GM21423 (cell line): ENCODE results near the gene TRIM14.

Experiments
- ATAC-seq: cut with Tn5 transposase; IDR thresholded peaks from one replicate; pipeline ENCODE4 v1.9.1; 2021; ENCODE audit warnings: mild to moderate bottlenecking, moderate library complexity; ENCODE audit not compliant: unreplicated experiment

TRIM14 gene

GRCh38 chr9:98118640-98119601 lies at the start of gene TRIM14:
Gene TRIM14, minus strand, starts transcription at chr9:98119222. Its CDS starts 34 bp downstream, at chr9:98119188.
- ATAC-seq: peak; percentile 62

- no peak for ATAC-seq
Observed at GRCh38 chr9:98168153-98168780, 49.2 kb upstream of the TRIM14 start.

GRCh38 chr9:98164912-98165311 lies 45.9 kb upstream of the TRIM14 start:
- ATAC-seq: no peak

GRCh38 chr9:98162613-98163012 lies 43.6 kb upstream of the TRIM14 start:
- no peak for ATAC-seq

GRCh38 chr9:98161851-98162250 lies 42.8 kb upstream of the TRIM14 start:
- no peak for ATAC-seq

GRCh38 chr9:98159790-98160189 lies 40.8 kb upstream of the TRIM14 start:
- ATAC-seq: no peak

- ATAC-seq: no peak
Observed at GRCh38 chr9:98159301-98159700, 40.3 kb upstream of the TRIM14 start.

- no peak for ATAC-seq
Observed at GRCh38 chr9:98158071-98158831, 39.2 kb upstream of the TRIM14 start.

GRCh38 chr9:98157372-98157771 lies 38.4 kb upstream of the TRIM14 start:
- no peak for ATAC-seq

GRCh38 chr9:98154678-98155077 lies 35.7 kb upstream of the TRIM14 start:
- no peak for ATAC-seq

GRCh38 chr9:98152526-98152925 lies 33.5 kb upstream of the TRIM14 start:
- no peak for ATAC-seq

- no peak for ATAC-seq
Observed at GRCh38 chr9:98150721-98151120, 31.7 kb upstream of the TRIM14 start.

GRCh38 chr9:98150164-98150563 lies 31.1 kb upstream of the TRIM14 start:
- ATAC-seq: no peak

- no peak for ATAC-seq
Observed at GRCh38 chr9:98149422-98149821, 30.4 kb upstream of the TRIM14 start.

- no peak for ATAC-seq
Observed at GRCh38 chr9:98148486-98148885, 29.5 kb upstream of the TRIM14 start.

GRCh38 chr9:98147582-98147981 lies 28.6 kb upstream of the TRIM14 start:
- no peak for ATAC-seq

GRCh38 chr9:98146101-98146991 lies 27.3 kb upstream of the TRIM14 start:
- ATAC-seq: no peak

- ATAC-seq: no peak
Observed at GRCh38 chr9:98144631-98145030, 25.6 kb upstream of the TRIM14 start.

- no peak for ATAC-seq
Observed at GRCh38 chr9:98144076-98144475, 25.1 kb upstream of the TRIM14 start.

GRCh38 chr9:98142925-98143481 lies 24.0 kb upstream of the TRIM14 start:
- no peak for ATAC-seq
